HAP-1 (cell line): ENCODE results near the gene SENP8.

Experiments used
- DNase-seq, 2 experiments: peaks; one replicate each; pipeline ENCODE4 v3.0.0-alpha.2; 2016 to 2020; ENCODE audit warnings: low spot score in 2 of 2
- H3K27me3 ChIP-seq: fragments of 250-450 bp; sonication (Bioruptor Pico); 2 replicates; pipeline ENCODE4 v1.5.1; 2020; ENCODE audit warnings: low read depth, mild to moderate bottlenecking, moderate library complexity
- H3K36me3 ChIP-seq: fragments of 250-450 bp; sonication (Bioruptor Pico); replicated peaks from 2 replicates; pipeline ENCODE4 v1.5.1; 2020; ENCODE audit warnings: mild to moderate bottlenecking
- H3K4me1 ChIP-seq: fragments of 250-450 bp; sonication (Bioruptor Pico); 2 replicates; pipeline ENCODE4 v1.5.1; 2020; ENCODE audit warnings: mild to moderate bottlenecking
- H3K4me3 ChIP-seq: fragments of 250-450 bp; sonication (Bioruptor Pico); 2 replicates; pipeline ENCODE4 v1.5.1; 2020; ENCODE audit warnings: mild to moderate bottlenecking, moderate library complexity
- H3K9me3 ChIP-seq: fragments of 250-450 bp; sonication (Bioruptor Pico); 2 replicates; pipeline ENCODE4 v1.5.1; 2020; ENCODE audit warnings: mild to moderate bottlenecking, moderate library complexity
- in situ Hi-C: fragments of 300-500 bp; cut with MboI; formaldehyde crosslinking; loops from 3 replicates; pipeline ENCODE4 v1.14.3; 2020; ENCODE audit warnings: low sequenced_read_pairs, inconsistent platforms, mixed read lengths

Gene SENP8

DNA sequence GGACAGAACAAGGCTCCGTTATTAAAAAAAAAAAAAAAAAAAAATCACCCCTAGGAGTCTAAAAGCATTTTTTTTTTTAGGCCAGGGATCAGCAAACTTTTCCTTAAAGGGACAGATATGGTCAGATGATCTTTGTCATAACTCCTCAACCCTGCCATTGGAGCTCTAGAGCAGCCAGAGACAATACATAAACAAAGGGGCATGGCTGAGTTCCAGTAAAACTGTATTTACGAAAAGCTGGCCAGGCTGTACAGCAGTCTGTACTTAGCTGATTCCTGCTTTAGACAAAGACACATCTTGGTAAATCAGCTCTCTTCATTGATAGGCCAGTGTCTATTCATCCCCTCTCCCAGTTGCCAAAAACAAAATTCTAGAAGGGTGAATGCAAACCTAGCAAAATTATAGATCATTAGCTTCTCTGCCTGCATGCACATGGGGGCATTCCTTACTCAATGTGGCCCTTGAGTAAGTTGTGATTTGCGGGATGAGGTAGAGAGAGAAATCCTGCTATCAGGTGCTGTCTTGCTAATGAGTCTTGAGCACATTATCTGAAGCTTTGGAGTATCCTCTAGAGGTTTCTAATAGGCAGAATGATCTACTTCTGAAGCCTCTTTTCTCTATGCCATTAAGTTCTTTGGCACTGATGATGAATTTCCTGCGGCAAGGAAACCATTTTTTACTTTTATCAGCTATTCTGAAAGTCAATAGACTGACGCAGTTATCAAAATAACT is 35.2 kb downstream of the SENP8 start:
- peaks cover 3% of the 10 kb centered on the region; the same call in 1 of the 2 replicates for H3K4me1 ChIP-seq
- H3K4me3 ChIP-seq = no peak overlapping the region
- no peaks in the 10 kb centered on the region for H3K9me3 ChIP-seq
- no peak for DNase-seq
- in situ Hi-C loops = no loop called here
- 0 out of 2 replicates have a peak, but pooled peaks cover 4% of the 10 kb centered on the region for H3K27me3 ChIP-seq
- no peaks in the 10 kb centered on the region for H3K36me3 ChIP-seq

DNA sequence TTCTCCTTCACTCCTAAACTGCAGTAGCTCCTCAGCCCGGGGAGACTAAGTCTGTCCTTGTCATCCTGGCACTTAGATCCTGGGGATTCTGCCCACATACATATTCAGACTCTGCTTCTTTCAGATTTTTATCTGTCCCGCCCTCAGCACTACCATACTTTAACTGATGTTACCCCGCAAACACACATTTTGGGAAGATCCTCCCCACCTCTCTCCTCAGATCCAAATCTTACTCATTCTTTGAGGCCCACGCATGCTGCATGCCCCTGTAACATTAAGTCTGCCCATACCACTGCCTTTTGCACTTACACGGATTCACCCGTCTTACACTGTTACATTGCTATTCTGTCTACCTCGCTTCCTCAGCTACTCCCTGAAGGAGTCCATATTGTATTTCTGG is 36.1 kb downstream of the SENP8 start:
- in situ Hi-C loops = no loop called here

DNA sequence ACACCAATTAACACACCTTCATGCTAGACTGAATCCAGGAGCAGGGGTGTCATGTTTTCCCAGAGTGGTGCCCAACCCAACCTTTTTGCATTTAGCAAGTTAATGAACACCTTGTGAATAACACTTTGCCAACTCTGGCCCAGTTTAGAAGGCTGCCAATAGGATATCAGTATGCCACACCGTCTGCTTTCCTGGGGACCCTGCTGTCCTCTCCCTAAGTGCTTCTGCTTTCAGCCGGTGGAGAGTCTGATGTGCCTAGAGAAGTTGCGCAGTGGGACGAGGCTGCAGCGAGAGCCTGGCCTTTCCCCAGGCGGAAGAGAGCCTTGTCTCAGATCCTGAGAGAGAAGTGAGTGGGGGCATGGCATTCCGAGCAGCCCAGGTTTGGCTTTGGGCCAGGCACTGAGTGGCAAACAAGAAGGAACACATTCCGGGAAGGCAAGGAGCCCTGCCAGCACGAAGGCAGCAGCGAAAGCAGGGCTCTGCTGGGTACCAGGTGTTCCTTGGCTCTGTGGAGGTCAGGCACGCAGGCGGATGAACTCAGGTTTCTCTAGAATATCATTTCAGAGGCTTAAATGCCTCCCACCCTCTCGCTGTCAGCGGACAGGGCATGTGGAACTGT is 36.9 kb downstream of the SENP8 start:
- Histone ChIP-seq H3K4me3 (no peak overlapping the region), H3K4me1 (peaks cover 3% of the 10 kb centered on the region; the same call in 1 of the 2 replicates), H3K27me3 (0 out of 2 replicates have a peak, but pooled peaks cover 4% of the 10 kb centered on the region), H3K9me3 (no peaks in the 10 kb centered on the region), H3K36me3 (no peaks in the 10 kb centered on the region)
- in situ Hi-C loops = loop anchor here (5.0 kb wide), 2 partner anchors 348 to 413 kb away; no protein-coding TSS in a partner anchor
- peak in 1 of 2 experiments; percentile 50 for DNase-seq

More for the DNA sequence above, 36.1 kb downstream of the SENP8 start:
- no peak for DNase-seq
- Histone ChIP-seq H3K27me3 (0 out of 2 replicates have a peak, but pooled peaks cover 4% of the 10 kb centered on the region), H3K36me3 (no peaks in the 10 kb centered on the region), H3K4me1 (peaks cover 3% of the 10 kb centered on the region; the same call in 1 of the 2 replicates), H3K4me3 (no peak overlapping the region), H3K9me3 (no peaks in the 10 kb centered on the region)

DNA sequence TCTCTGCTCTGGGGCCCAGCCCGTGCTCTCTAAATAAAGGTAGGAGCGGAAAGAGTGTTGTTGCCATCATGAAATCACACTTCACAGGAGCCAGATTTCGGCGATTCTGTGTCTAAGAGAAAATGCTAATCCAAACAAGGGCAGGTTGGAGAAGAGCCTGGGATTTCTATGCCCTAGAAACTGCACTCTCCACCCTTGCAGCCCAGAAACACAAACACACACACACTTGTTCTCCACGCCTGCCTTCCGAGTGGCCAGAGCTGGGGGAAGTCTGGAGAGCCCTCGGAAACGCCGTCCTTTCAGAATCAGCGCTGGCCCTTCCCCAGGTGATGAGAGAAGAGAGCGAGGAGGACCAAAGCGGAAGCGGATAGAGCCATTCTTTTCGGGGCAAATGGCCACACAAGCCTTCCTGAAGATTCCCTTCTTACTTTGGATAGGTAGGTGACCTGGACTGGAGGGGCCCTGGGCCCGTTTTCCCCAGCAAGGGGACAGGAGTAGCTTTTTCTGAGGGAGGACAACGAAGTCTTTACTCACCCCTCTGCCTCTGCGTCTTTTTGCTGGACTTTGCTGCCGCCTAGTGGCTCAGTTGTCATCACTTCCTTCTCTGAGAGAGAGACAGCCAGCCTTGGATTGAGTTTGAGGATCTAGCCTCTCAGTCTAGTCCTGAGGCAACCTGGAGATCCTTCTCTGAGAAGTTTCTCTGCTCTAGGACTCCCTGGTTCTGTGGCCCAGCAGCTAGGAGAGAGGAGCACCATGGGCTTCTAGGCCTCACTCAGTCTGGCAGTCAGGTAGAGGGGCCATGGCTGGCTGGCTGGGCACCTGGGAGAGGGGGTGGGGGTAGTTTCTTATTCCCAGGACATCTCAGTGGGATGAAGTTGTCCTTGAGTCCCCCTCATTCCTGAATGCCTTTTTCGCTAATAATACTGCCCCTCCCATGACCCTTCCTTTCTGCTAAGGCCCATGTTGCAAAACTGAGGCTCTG is 37.7 kb downstream of the SENP8 start:
- Histone ChIP-seq H3K4me1 (peaks cover 3% of the 10 kb centered on the region; the same call in 1 of the 2 replicates), H3K9me3 (no peaks in the 10 kb centered on the region), H3K27me3 (0 out of 2 replicates have a peak, but pooled peaks cover 4% of the 10 kb centered on the region), H3K4me3 (no peak overlapping the region), H3K36me3 (no peaks in the 10 kb centered on the region)
- in situ Hi-C loops = loop anchor here (5.0 kb wide), 2 partner anchors 349 to 414 kb away; no protein-coding TSS in a partner anchor
- peak; percentile 93 to 97 for DNase-seq

DNA sequence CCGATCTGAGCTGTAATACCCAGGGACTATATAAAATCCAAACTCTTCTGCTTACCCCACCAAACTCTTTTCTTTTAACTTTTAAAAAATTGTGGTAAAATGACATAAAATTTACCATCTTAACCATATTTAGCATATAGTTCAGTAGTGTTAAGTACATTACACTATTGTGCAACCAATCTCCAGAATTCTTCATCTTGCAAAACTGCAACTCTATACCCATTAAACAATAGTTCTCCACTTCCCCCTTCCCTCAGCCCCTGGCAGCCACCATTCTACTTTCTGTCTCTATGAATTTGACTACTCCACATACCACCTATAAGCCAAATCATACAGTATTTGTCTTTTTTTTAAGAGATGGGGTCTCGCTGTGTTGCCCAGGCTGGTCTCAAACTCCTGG is 38.7 kb downstream of the SENP8 start:
- H3K9me3 ChIP-seq = no peaks in the 10 kb centered on the region
- in situ Hi-C loops = loop anchor here (5.0 kb wide), 2 partner anchors 350 to 415 kb away; no protein-coding TSS in a partner anchor
- 0 out of 2 replicates have a peak, but pooled peaks cover 4% of the 10 kb centered on the region for H3K27me3 ChIP-seq
- DNase-seq = no peak
- H3K4me1 ChIP-seq = peaks cover 3% of the 10 kb centered on the region; the same call in 1 of the 2 replicates
- H3K36me3 ChIP-seq = no peaks in the 10 kb centered on the region
- H3K4me3 ChIP-seq = no peak overlapping the region

DNA sequence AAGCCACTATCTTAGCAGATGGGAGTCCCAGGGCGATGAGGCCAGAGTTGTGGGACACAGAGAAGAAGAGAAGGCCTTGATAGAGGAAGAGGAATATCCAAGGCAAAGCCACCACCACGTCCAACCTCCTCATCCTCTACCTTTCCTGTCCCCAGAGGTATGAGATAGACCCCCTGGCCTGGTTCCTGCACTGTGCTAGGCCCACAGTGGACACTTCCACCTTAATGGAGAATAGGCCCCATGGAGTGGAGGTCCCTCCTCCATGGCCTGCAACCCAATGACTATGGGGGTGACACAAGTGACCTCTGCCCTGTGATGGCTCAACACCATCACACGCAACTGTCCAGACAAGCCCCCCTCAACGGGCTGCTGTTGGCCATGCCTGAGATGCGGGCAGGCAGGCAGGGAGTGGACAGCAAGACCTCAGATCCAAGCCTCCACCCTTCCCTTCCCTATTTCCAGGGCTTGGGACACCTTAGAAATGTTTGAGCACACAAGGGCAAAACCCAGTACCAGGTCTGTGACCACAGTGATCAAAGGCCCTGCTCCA is 42.6 kb downstream of the SENP8 start:
- Histone ChIP-seq H3K4me1 (peaks cover 2% of the 10 kb centered on the region; the same call in 1 of the 2 replicates), H3K9me3 (no peaks in the 10 kb centered on the region), H3K27me3 (peaks cover 4% of the 10 kb centered on the region; the same call in 1 of the 2 replicates), H3K4me3 (no peak overlapping the region), H3K36me3 (no peaks in the 10 kb centered on the region)
- no peak for DNase-seq
- in situ Hi-C loops = no loop called here

DNA sequence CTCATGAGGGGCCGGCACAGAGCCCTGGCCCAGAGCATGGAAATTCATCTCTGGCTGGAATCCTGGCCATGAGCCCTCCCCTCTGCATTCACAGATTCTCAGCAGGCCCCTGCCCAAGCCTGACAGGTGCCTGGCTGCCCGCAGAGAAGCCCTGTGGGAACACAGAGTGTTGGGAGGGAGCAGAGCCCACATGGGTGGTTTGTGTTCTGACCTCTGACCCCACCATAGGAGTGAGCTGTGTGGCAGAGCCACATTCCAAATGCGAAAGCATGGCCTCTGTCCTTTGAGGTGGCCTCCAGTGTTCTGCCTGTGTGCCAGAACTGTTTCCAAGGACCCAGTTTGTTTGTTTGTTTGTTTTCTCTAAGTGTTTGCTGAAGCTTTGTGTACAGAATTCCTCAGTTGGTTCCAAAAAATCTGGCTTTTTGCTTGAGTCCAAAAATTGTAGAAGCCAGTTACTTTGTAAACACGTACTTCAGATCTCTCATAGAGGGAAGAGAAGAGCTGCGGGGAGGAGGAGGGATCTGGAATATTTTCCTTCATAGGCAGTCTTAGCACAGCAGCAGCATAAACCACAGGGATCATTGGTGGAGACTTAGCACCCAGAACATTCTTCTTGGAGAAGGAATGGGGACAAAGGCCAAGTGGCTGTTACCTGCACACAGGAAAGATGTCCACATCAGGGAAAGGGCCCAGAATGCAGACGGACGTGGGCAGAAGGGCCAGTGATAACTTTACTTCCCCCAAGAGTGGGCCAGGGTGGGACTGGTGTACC is 43.3 kb downstream of the SENP8 start:
- Histone ChIP-seq H3K9me3 (no peaks in the 10 kb centered on the region; the same call in 1 of the 2 replicates), H3K4me3 (no peak overlapping the region), H3K27me3 (peaks cover 4% of the 10 kb centered on the region; the same call in 1 of the 2 replicates), H3K36me3 (no peaks in the 10 kb centered on the region), H3K4me1 (no peaks in the 10 kb centered on the region)
- in situ Hi-C loops = no loop called here
- no peak for DNase-seq

DNA sequence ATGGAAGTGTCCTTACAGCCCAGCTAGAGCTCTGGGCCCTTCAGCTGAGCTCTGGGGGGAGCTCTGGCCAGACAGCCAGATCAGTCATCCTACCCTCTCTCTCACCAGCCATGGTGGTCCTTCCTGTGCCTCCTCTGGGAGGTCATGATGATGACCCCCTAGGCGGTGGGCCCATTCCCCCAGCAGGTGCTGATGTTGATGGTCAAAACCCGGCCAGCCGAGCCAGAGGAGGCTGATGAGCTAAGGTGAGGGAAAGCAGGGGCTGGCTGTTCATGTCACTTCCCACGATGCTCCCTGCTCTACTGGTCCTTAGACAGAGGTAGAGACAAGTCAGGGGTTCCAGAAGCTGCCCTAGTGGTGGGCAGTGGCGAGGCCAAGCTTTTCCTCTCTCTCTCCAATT is 44.4 kb downstream of the SENP8 start:
- DNase-seq = no peak
- in situ Hi-C loops = no loop called here

DNA sequence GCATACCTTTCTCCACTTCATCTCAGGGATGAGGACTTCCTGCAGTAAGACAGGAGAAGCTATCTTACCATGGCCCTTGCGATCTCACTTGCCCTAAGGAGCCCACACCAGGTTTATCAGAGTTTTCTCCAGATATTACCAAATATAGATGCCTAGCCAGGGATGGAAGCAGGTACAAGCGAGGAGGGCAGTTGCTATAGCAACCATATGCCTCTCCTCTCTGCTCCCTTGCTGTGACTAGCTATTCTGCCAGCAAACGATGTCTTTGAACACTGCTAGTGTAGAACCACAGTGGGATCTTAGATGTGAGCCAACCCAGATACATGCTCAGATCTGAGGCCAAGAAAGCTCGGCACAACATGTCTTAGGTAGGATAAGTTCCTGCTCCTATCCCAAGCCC is 45.5 kb downstream of the SENP8 start:
- in situ Hi-C loops = no loop called here
- Histone ChIP-seq H3K27me3 (no peaks in the 10 kb centered on the region; the same call in 1 of the 2 replicates), H3K4me1 (no peaks in the 10 kb centered on the region), H3K4me3 (no peak overlapping the region), H3K36me3 (no peaks in the 10 kb centered on the region), H3K9me3 (no peaks in the 10 kb centered on the region; the same call in 1 of the 2 replicates)
- DNase-seq = no peak

More for the DNA sequence above, 44.4 kb downstream of the SENP8 start:
- Histone ChIP-seq H3K4me3 (no peak overlapping the region), H3K9me3 (no peaks in the 10 kb centered on the region; the same call in 1 of the 2 replicates), H3K36me3 (no peaks in the 10 kb centered on the region), H3K27me3 (no peaks in the 10 kb centered on the region; the same call in 1 of the 2 replicates), H3K4me1 (no peaks in the 10 kb centered on the region)

DNA sequence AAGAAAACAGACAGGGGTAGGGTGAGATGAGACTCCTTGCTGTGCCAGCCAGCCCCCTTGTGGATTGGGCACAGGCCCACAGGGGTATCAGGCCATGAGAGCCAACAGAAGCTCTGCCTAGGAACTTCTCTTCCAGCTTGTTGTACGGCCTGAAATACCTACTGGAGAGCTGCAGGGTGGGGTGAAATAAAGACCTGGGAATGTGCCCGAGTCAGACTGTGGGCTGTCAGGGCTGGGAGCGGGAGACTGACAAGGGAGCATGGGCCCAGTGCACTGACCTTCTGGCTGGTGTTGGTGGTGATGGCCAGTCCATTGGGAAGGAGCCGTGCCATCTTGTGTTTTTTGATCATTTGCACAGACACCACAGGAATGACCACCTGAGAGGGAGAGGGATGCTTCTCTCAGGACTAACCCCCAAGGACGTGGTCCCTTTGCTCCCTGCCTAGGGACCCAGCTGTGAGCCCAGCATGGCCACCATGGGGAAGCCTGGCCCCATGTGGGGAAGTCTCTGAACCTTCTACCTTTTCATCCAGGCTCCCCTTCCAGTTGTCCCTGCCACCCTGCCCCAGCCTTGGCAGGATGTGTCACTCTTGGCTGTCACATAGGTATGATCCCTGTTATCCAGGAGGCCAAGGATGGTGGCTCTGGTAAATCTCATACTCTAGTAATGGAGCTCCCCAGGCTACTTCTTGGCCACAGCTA is 48.7 kb downstream of the SENP8 start:
- Histone ChIP-seq H3K4me1 (no peaks in the 10 kb centered on the region), H3K36me3 (no peaks in the 10 kb centered on the region), H3K27me3 (peaks cover 2% of the 10 kb centered on the region; the same call in 1 of the 2 replicates), H3K9me3 (no peaks in the 10 kb centered on the region; the same call in 1 of the 2 replicates), H3K4me3 (no peak overlapping the region)
- in situ Hi-C loops = no loop called here
- no peak for DNase-seq

DNA sequence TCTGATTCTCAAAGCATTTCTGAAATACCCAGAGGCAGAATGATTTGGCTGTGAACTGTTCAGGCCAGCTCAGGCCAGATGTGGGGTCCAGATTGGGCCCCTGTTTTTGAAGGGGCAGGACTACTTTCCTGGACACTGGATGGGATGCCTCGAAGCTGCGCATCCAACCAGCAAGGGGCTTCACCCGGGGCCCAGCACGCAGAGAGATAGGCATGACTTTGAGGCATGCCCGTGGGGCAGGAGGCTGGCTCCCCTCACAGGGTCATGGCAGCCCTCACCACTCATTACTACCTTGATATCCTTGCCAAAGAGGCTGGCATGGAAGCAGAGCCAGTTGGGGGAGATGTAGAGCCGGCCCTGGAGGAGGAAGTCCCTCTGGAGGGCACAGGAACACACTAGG is 49.2 kb downstream of the SENP8 start:
- H3K36me3 ChIP-seq = no peaks in the 10 kb centered on the region
- H3K9me3 ChIP-seq = no peaks in the 10 kb centered on the region; the same call in 1 of the 2 replicates
- H3K4me3 ChIP-seq = no peak overlapping the region
- H3K4me1 ChIP-seq = no peaks in the 10 kb centered on the region
- in situ Hi-C loops = no loop called here
- H3K27me3 ChIP-seq = peaks cover 2% of the 10 kb centered on the region; the same call in 1 of the 2 replicates
- no peak for DNase-seq
